Measurements from ENCODE around the gene C19orf25. TPM values are rescaled to one million over a fixed set of nuclear protein-coding genes. Genes with fewer than 3 reads are reported as not detected.

C19orf25 gene
- total RNA-seq, 1 donor from 2014 or later = 38.8 TPM

GRCh38 chr19:1460033-1460995 is 18.7 kb downstream of the C19orf25 start:
- no peak overlapping the region for H3K4me3 ChIP-seq (ENCODE audit: low read depth, low read length)
- no peaks in the 10 kb centered on the region for H3K36me3 ChIP-seq (ENCODE audit: control insufficient read depth, insufficient read depth, low read length)
- DNase-seq (ENCODE audit: low read depth) = no peak
- peaks cover 38% of the 10 kb centered on the region for H3K27me3 ChIP-seq (ENCODE audit: control insufficient read depth, insufficient read depth, low read length)
- no peak for TF ChIP-seq CTCF (IDR thresholded peaks at IDR 0.05; ENCODE audit: insufficient read depth, low read length, poor library complexity, severe bottlenecking)

GRCh38 chr19:1459479-1459878 is 19.5 kb downstream of the C19orf25 start:
- TF ChIP-seq CTCF (IDR thresholded peaks at IDR 0.05; ENCODE audit: insufficient read depth, low read length, poor library complexity, severe bottlenecking) = no peak
- Histone ChIP-seq H3K4me3 (ENCODE audit: low read depth, low read length) (no peak overlapping the region), H3K36me3 (ENCODE audit: control insufficient read depth, insufficient read depth, low read length) (no peaks in the 10 kb centered on the region), H3K27me3 (ENCODE audit: control insufficient read depth, insufficient read depth, low read length) (peaks cover 38% of the 10 kb centered on the region)
- DNase-seq (ENCODE audit: low read depth) = no peak

GRCh38 chr19:1457892-1458291 is 21.1 kb downstream of the C19orf25 start:
- Histone ChIP-seq H3K36me3 (ENCODE audit: control insufficient read depth, insufficient read depth, low read length) (no peaks in the 10 kb centered on the region), H3K27me3 (ENCODE audit: control insufficient read depth, insufficient read depth, low read length) (peaks cover 52% of the 10 kb centered on the region), H3K4me3 (ENCODE audit: low read depth, low read length) (no peak overlapping the region)
- no peak for DNase-seq (ENCODE audit: low read depth)
- TF ChIP-seq CTCF (IDR thresholded peaks at IDR 0.05; ENCODE audit: insufficient read depth, low read length, poor library complexity, severe bottlenecking) = no peak

GRCh38 chr19:1457031-1457739 is 21.8 kb downstream of the C19orf25 start:
- no peaks in the 10 kb centered on the region for H3K36me3 ChIP-seq (ENCODE audit: control insufficient read depth, insufficient read depth, low read length)
- peaks cover 59% of the 10 kb centered on the region for H3K27me3 ChIP-seq (ENCODE audit: control insufficient read depth, insufficient read depth, low read length)
- DNase-seq (ENCODE audit: low read depth) = no peak
- no peak overlapping the region for H3K4me3 ChIP-seq (ENCODE audit: low read depth, low read length)
- TF ChIP-seq CTCF (IDR thresholded peaks at IDR 0.05; ENCODE audit: insufficient read depth, low read length, poor library complexity, severe bottlenecking) = no peak

GRCh38 chr19:1456121-1456900 is 22.7 kb downstream of the C19orf25 start:
- TF ChIP-seq CTCF (IDR thresholded peaks at IDR 0.05; ENCODE audit: insufficient read depth, low read length, poor library complexity, severe bottlenecking) = no peak
- no peak for DNase-seq (ENCODE audit: low read depth)
- Histone ChIP-seq H3K4me3 (ENCODE audit: low read depth, low read length) (no peak overlapping the region), H3K27me3 (ENCODE audit: control insufficient read depth, insufficient read depth, low read length) (peaks cover 68% of the 10 kb centered on the region), H3K36me3 (ENCODE audit: control insufficient read depth, insufficient read depth, low read length) (no peaks in the 10 kb centered on the region)
